Naive B cell (primary cell): Measurements from ENCODE around the gene AMER2. TPM values are rescaled to one million over a fixed set of nuclear protein-coding genes. Genes with fewer than 3 reads are reported as not detected.

ENCODE experiments used
- ATAC-seq, 2 donors: fragments of 150-1000 bp; cut with Tn5 transposase; 2 replicates each; pipeline ENCODE4 v1.10.0; 2021; ENCODE audit warnings: low read depth in 2 of 2, mild to moderate bottlenecking in 2 of 2, moderate library complexity in 2 of 2
- DNase-seq: peaks from one replicate; pipeline ENCODE4 v3.0.0; 2022
- H3K27ac Mint-ChIP-seq, 6 donors: one replicate each; pipeline ENCODE4 v1.8.0; 2020 to 2022; ENCODE audit warnings: mild to moderate bottlenecking in 6 of 6, mixed read lengths in 6 of 6, moderate library complexity in 5 of 6, inconsistent platforms in 2 of 6
- H3K27me3 Mint-ChIP-seq, 3 donors: one replicate each; pipeline ENCODE4 v1.8.0; 2021 to 2022; ENCODE audit warnings: mixed read lengths in 3 of 3, mild to moderate bottlenecking in 1 of 3
- H3K36me3 Mint-ChIP-seq, 2 donors: one replicate each; pipeline ENCODE4 v1.8.0; 2020 to 2022; ENCODE audit warnings: mixed read lengths in 2 of 2, inconsistent platforms in 1 of 2, mild to moderate bottlenecking in 1 of 2
- H3K4me1 Mint-ChIP-seq, 3 donors: one replicate each; pipeline ENCODE4 v1.8.0; 2020 to 2022; ENCODE audit warnings: mixed read lengths in 3 of 3, inconsistent platforms in 1 of 3, mild to moderate bottlenecking in 1 of 3, moderate library complexity in 1 of 3
- H3K4me3 Mint-ChIP-seq, 8 donors: one replicate each; pipeline ENCODE4 v1.8.0; 2020 to 2022; ENCODE audit warnings: mild to moderate bottlenecking in 8 of 8, mixed read lengths in 8 of 8, moderate library complexity in 8 of 8, inconsistent platforms in 2 of 8
- H3K9me3 Mint-ChIP-seq, 7 donors: one replicate each; pipeline ENCODE4 v1.8.0; 2020 to 2022; ENCODE audit warnings: mixed read lengths in 7 of 7, mild to moderate bottlenecking in 5 of 7, inconsistent platforms in 2 of 7, moderate library complexity in 1 of 7
- polyA plus RNA-seq, 6 donors: library from polyadenylated mRNA; unstranded; fragments of 300-500 nt; fragmentation: Illumina TruSeq; gene quantifications; one replicate each; pipeline ENCODE4 v1.2.3, GENCODE V29; 2021; ENCODE audit warnings: low read depth in 6 of 6

Gene AMER2
- polyA plus RNA-seq, 6 donors from 2014 or later: not detected

- Mint-ChIP-seq H3K27ac (no peak overlapping the region), H3K9me3 (peaks cover 0 to 28% (median 1%) of the 10 kb centered on the region in 7 donors), H3K27me3 (peaks cover 60 to 80% (median 61%) of the 10 kb centered on the region in 3 donors), H3K4me3 (no peak overlapping the region), H3K36me3 (peaks cover 0 to 15% of the 10 kb centered on the region in 2 donors), H3K4me1 (peaks cover 5 to 23% (median 5%) of the 10 kb centered on the region in 3 donors)
- DNase-seq (no peak), ATAC-seq (no peak)
Measured at GRCh38 chr13:25178070-25178469, 6.0 kb upstream of the AMER2 start.

- peaks cover 0 to 28% (median 1%) of the 10 kb centered on the region in 7 donors for H3K9me3 Mint-ChIP-seq
- H3K4me3 Mint-ChIP-seq: no peak overlapping the region
- peaks cover 62 to 85% (median 65%) of the 10 kb centered on the region in 3 donors for H3K27me3 Mint-ChIP-seq
- H3K36me3 Mint-ChIP-seq: peaks cover 0 to 15% of the 10 kb centered on the region in 2 donors
- no peak overlapping the region for H3K27ac Mint-ChIP-seq
- peaks cover 5 to 23% (median 5%) of the 10 kb centered on the region in 3 donors for H3K4me1 Mint-ChIP-seq
- DNase-seq (no peak), ATAC-seq (no peak)
Measured at GRCh38 chr13:25177636-25178035, 5.5 kb upstream of the AMER2 start.

- Mint-ChIP-seq H3K27me3 (peaks cover 68 to 91% (median 72%) of the 10 kb centered on the region in 3 donors), H3K9me3 (peaks cover 0 to 28% (median 1%) of the 10 kb centered on the region in 7 donors), H3K4me3 (no peak overlapping the region), H3K36me3 (peaks cover 1 to 18% of the 10 kb centered on the region in 2 donors), H3K4me1 (peaks cover 5 to 27% (median 7%) of the 10 kb centered on the region in 3 donors), H3K27ac (no peak overlapping the region)
- no peak for DNase-seq
- ATAC-seq: no peak
Measured at GRCh38 chr13:25177012-25177411, 4.9 kb upstream of the AMER2 start.

- H3K27me3 Mint-ChIP-seq: peaks cover 71 to 93% (median 83%) of the 10 kb centered on the region in 3 donors
- no peak overlapping the region for H3K27ac Mint-ChIP-seq
- ATAC-seq: no peak
- H3K36me3 Mint-ChIP-seq: peaks cover 6 to 29% of the 10 kb centered on the region in 2 donors
- H3K9me3 Mint-ChIP-seq: peaks cover 0 to 34% (median 3%) of the 10 kb centered on the region in 7 donors
- no peak for DNase-seq
- peaks cover 16 to 22% (median 18%) of the 10 kb centered on the region in 3 donors for H3K4me1 Mint-ChIP-seq
- no peak overlapping the region for H3K4me3 Mint-ChIP-seq
Measured at GRCh38 chr13:25175431-25175830, 3.3 kb upstream of the AMER2 start.

GRCh38 chr13:25175026-25175425 is 2.9 kb upstream of the AMER2 start:
- Mint-ChIP-seq H3K9me3 (peaks cover 0 to 30% (median 3%) of the 10 kb centered on the region in 7 donors), H3K4me3 (no peak overlapping the region), H3K36me3 (peaks cover 6 to 29% of the 10 kb centered on the region in 2 donors), H3K27me3 (peaks cover 72 to 93% (median 83%) of the 10 kb centered on the region in 3 donors), H3K4me1 (peaks cover 15 to 20% (median 16%) of the 10 kb centered on the region in 3 donors), H3K27ac (peak overlapping the region in 1 of 6 donors; percentile 73)
- ATAC-seq: no peak
- no peak for DNase-seq

GRCh38 chr13:25174304-25174703 is 2.2 kb upstream of the AMER2 start:
- no peak overlapping the region for H3K27ac Mint-ChIP-seq
- H3K9me3 Mint-ChIP-seq: peaks cover 0 to 24% (median under 1%) of the 10 kb centered on the region in 7 donors
- peaks cover 72 to 93% (median 84%) of the 10 kb centered on the region in 3 donors for H3K27me3 Mint-ChIP-seq
- no peak overlapping the region for H3K4me3 Mint-ChIP-seq
- no peak for DNase-seq
- ATAC-seq: no peak
- peaks cover 6 to 29% of the 10 kb centered on the region in 2 donors for H3K36me3 Mint-ChIP-seq
- H3K4me1 Mint-ChIP-seq: peaks cover 12 to 19% (median 16%) of the 10 kb centered on the region in 3 donors

GRCh38 chr13:25172303-25172630 is 179 bp upstream of the AMER2 start:
- H3K27ac Mint-ChIP-seq: no peak overlapping the region
- peaks cover 12 to 19% (median 16%) of the 10 kb centered on the region in 3 donors for H3K4me1 Mint-ChIP-seq
- H3K9me3 Mint-ChIP-seq: peaks cover 0 to 6% (median 0%) of the 10 kb centered on the region in 7 donors
- H3K4me3 Mint-ChIP-seq: peak overlapping the region in 3 of 8 donors; percentile 29 to 93 (median 51)
- DNase-seq: no peak
- peaks cover 6 to 29% of the 10 kb centered on the region in 2 donors for H3K36me3 Mint-ChIP-seq
- no peak for ATAC-seq
- H3K27me3 Mint-ChIP-seq: peaks cover 69 to 81% (median 79%) of the 10 kb centered on the region in 3 donors

GRCh38 chr13:25171170-25171516 is 945 bp downstream of the AMER2 start:
- H3K27me3 Mint-ChIP-seq: peaks cover 58 to 70% (median 68%) of the 10 kb centered on the region in 3 donors

GRCh38 chr13:25170554-25171111 is 1.5 kb downstream of the AMER2 start:
- Mint-ChIP-seq H3K27ac (no peak overlapping the region), H3K4me3 (peak overlapping the region in 5 of 8 donors; percentile 26 to 75 (median 42)), H3K36me3 (peaks cover 6 to 29% of the 10 kb centered on the region in 2 donors), H3K27me3 (peaks cover 58 to 70% (median 66%) of the 10 kb centered on the region in 3 donors), H3K4me1 (peaks cover 12 to 19% (median 16%) of the 10 kb centered on the region in 3 donors), H3K9me3 (peaks cover 0 to 6% (median 0%) of the 10 kb centered on the region in 7 donors)
- ATAC-seq: peak in 1 of 2 donors; percentile 30
- DNase-seq: no peak

More at GRCh38 chr13:25171170-25171516, 945 bp downstream of the AMER2 start:
- H3K9me3 Mint-ChIP-seq: peaks cover 0 to 6% (median 0%) of the 10 kb centered on the region in 7 donors
- DNase-seq (no peak), ATAC-seq (no peak)
- peaks cover 12 to 19% (median 16%) of the 10 kb centered on the region in 3 donors for H3K4me1 Mint-ChIP-seq
- H3K27ac Mint-ChIP-seq: peak overlapping the region in 1 of 6 donors; percentile 63
- peaks cover 6 to 29% of the 10 kb centered on the region in 2 donors for H3K36me3 Mint-ChIP-seq
- peak overlapping the region; percentile 32 to 93 (median 52) for H3K4me3 Mint-ChIP-seq

GRCh38 chr13:25169951-25170553 is 2.0 kb downstream of the AMER2 start:
- Mint-ChIP-seq H3K27ac (no peak overlapping the region), H3K27me3 (peaks cover 59 to 70% (median 66%) of the 10 kb centered on the region in 3 donors), H3K4me1 (peaks cover 12 to 19% (median 16%) of the 10 kb centered on the region in 3 donors), H3K4me3 (peak overlapping the region in 4 of 8 donors; percentile 10 to 75 (median 42)), H3K36me3 (peaks cover 6 to 29% of the 10 kb centered on the region in 2 donors), H3K9me3 (peaks cover 0 to 6% (median 0%) of the 10 kb centered on the region in 7 donors)
- ATAC-seq (no peak), DNase-seq (no peak)

- ATAC-seq (no peak), DNase-seq (no peak)
- Mint-ChIP-seq H3K4me3 (peak overlapping the region in 3 of 8 donors; percentile 8 to 27 (median 10)), H3K4me1 (peaks cover 12 to 19% (median 14%) of the 10 kb centered on the region in 3 donors), H3K9me3 (peaks cover 0 to 6% (median 0%) of the 10 kb centered on the region in 7 donors), H3K27ac (no peak overlapping the region), H3K27me3 (peaks cover 60 to 64% (median 64%) of the 10 kb centered on the region in 3 donors), H3K36me3 (peaks cover 6 to 22% of the 10 kb centered on the region in 2 donors)
Measured at GRCh38 chr13:25169356-25169755, 2.7 kb downstream of the AMER2 start.

- ATAC-seq (no peak), DNase-seq (no peak)
- Mint-ChIP-seq H3K4me3 (no peak overlapping the region), H3K27ac (no peak overlapping the region), H3K27me3 (peaks cover 58 to 62% (median 62%) of the 10 kb centered on the region in 3 donors), H3K4me1 (peaks cover 11 to 19% (median 12%) of the 10 kb centered on the region in 3 donors), H3K9me3 (peaks cover 0 to 6% (median 0%) of the 10 kb centered on the region in 7 donors), H3K36me3 (peaks cover 6 to 16% of the 10 kb centered on the region in 2 donors)
Measured at GRCh38 chr13:25168790-25169189, 3.3 kb downstream of the AMER2 start.

- DNase-seq (no peak), ATAC-seq (no peak)
- H3K36me3 Mint-ChIP-seq: peaks cover 6 to 14% of the 10 kb centered on the region in 2 donors
Measured at GRCh38 chr13:25167382-25168174, 4.5 kb downstream of the AMER2 start.

More at GRCh38 chr13:25167382-25168174, 4.5 kb downstream of the AMER2 start:
- peaks cover 49 to 59% (median 57%) of the 10 kb centered on the region in 3 donors for H3K27me3 Mint-ChIP-seq
- H3K4me1 Mint-ChIP-seq: peaks cover 11 to 19% (median 12%) of the 10 kb centered on the region in 3 donors
- no peak overlapping the region for H3K27ac Mint-ChIP-seq
- no peak overlapping the region for H3K4me3 Mint-ChIP-seq
- H3K9me3 Mint-ChIP-seq: peaks cover 0 to 6% (median 0%) of the 10 kb centered on the region in 7 donors
